ENCODE data around the gene SHB.

Gene SHB

DNA sequence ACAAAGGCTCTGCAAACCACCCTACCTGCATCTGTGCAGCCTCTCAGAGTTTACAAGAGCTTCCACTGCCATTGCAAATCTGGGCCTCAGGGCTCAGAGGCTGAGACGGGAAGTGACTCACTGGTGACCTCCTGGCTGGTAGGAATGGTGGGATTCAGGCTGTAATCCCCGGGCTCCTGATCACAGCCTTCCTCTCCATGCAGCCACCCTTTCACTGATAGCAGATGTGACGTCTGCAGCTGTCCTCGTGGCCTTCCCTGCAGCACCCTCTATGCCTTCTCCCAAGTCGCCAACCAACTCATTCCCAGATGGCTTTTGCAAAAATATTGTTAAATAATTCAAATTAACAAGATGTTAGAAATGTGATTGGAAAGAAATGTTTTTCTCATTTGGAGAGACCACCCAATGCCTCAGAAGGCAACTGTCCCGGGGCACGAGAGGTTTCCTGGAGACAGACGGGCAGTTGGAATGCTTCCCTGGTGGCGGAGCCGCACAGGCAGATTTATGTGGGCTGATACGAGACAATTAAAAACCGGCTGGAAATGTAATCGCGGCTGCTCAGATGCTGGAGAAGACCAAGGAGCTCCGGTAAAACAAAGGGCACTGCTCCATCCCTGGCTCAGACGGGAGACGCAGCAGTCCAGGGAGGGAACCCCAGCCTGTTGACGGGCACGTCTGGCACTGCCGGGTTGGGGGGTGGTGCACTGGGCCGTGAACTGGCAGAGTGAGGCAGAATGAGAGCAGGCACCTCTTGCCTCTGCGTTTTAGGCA, 130.7 kb downstream of the SHB start:
- no peaks in the 10 kb centered on the region for H3K4me1 Mint-ChIP-seq
- H3K4me3 Mint-ChIP-seq = no peak overlapping the region
- ATAC-seq = no peak
- no peak overlapping the region for H3K27ac Mint-ChIP-seq
- H3K9me3 Mint-ChIP-seq = no peaks in the 10 kb centered on the region
- H3K27me3 Mint-ChIP-seq = peaks cover 7% of the 10 kb centered on the region
- H3K36me3 Mint-ChIP-seq = no peaks in the 10 kb centered on the region

DNA sequence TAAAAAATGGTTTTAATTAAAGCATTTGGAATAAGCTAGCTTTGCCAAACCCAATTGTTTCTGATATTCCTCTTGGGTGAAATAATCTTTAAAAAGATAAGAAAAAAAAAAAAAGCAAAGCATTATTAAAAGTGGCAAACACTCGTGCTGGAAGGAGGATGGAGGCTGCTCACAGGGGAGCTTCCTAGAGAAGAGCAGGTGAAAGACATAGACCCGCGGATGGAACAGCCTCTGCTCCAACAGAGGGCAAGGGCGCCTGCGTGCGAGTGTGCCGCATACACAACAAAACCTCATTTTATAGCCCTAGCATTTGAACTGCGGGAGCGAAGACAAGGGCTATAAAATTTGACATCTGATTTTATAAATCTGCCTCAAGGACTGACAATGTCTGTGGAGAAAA, 131.7 kb downstream of the SHB start:
- no peak for ATAC-seq
- Mint-ChIP-seq H3K4me3 (no peak overlapping the region), H3K36me3 (no peaks in the 10 kb centered on the region)

GRCh38 chr9:37936965-37937364, 132.1 kb downstream of the SHB start:
- H3K27ac Mint-ChIP-seq = no peak overlapping the region
- no peak for ATAC-seq
- H3K27me3 Mint-ChIP-seq = no peaks in the 10 kb centered on the region
- H3K36me3 Mint-ChIP-seq = no peaks in the 10 kb centered on the region
- H3K9me3 Mint-ChIP-seq = no peaks in the 10 kb centered on the region
- no peak overlapping the region for H3K4me3 Mint-ChIP-seq
- H3K4me1 Mint-ChIP-seq = no peaks in the 10 kb centered on the region

More for the DNA sequence above, 131.7 kb downstream of the SHB start:
- no peaks in the 10 kb centered on the region for H3K9me3 Mint-ChIP-seq
- H3K4me1 Mint-ChIP-seq = no peaks in the 10 kb centered on the region
- no peak overlapping the region for H3K27ac Mint-ChIP-seq
- no peaks in the 10 kb centered on the region for H3K27me3 Mint-ChIP-seq

DNA sequence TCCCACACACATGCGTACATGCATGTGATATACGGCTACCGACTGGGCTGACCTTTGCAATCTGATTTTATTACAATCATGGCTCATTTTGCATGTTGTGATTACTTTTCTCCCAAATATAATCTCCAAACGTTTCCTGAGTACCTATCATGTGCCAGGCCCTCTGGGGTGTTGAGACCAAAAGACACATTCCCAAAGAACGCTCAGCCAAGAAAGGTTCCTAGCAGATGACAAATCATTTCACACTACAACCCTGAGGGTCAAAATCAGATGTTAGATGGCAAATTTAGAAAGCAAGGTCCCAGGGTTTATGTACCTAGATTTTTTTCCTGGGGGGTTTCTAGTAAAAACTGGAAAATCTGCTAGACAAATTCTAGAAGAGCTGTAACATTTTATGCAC, 132.7 kb downstream of the SHB start:
- Mint-ChIP-seq H3K4me1 (no peaks in the 10 kb centered on the region), H3K9me3 (no peaks in the 10 kb centered on the region), H3K4me3 (no peak overlapping the region), H3K27me3 (no peaks in the 10 kb centered on the region), H3K27ac (no peak overlapping the region), H3K36me3 (no peaks in the 10 kb centered on the region)
- ATAC-seq = no peak

DNA sequence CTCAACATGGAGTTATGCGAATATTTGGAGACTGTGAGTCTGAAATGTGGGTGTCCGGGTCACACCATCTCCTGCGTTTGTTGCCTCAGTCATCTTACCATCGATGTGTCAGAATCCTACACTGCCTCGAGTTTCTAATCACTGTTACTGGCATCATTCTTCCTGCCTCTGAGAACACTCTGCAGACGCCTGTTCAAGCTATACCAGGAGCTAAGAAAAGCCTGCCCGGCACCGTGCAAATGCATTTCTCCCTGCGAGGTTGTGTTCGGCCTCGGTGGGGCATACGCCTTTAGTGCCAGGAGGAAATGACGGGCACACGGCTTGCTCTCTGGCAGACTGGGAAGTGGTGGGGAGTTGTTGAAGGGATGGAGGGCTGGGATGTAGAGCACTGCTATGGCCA, 133.9 kb downstream of the SHB start:
- H3K9me3 Mint-ChIP-seq = no peaks in the 10 kb centered on the region
- no peaks in the 10 kb centered on the region for H3K4me1 Mint-ChIP-seq

DNA sequence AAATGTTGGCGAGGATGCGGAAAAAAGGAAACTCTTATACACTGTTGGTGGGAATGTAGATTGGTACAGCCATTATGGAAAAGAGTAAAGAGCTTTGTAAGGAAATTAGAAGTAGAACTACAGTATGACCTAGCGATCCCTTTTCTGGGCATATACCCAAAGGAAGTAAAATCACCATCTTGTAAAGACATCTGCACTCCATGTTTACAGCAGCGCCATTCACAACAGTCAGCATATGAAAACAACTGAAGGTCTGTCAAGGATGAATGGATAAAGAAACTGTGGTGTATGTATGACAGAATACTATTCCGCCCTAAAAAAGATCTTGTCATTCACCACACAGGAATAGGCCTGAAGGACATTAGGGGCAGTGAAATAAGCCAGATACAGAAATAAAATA, 137.4 kb downstream of the SHB start:
- H3K36me3 Mint-ChIP-seq = no peaks in the 10 kb centered on the region
- no peaks in the 10 kb centered on the region for H3K4me1 Mint-ChIP-seq
- ATAC-seq = no peak
- no peak overlapping the region for H3K4me3 Mint-ChIP-seq
- H3K27me3 Mint-ChIP-seq = peaks cover 10% of the 10 kb centered on the region
- H3K27ac Mint-ChIP-seq = no peak overlapping the region
- H3K9me3 Mint-ChIP-seq = no peaks in the 10 kb centered on the region

More for the DNA sequence above, 133.9 kb downstream of the SHB start:
- Mint-ChIP-seq H3K27ac (no peak overlapping the region), H3K4me3 (no peak overlapping the region), H3K27me3 (no peaks in the 10 kb centered on the region), H3K36me3 (no peaks in the 10 kb centered on the region)
- no peak for ATAC-seq

- no peaks in the 10 kb centered on the region for H3K4me1 Mint-ChIP-seq
- no peak overlapping the region for H3K27ac Mint-ChIP-seq
- no peaks in the 10 kb centered on the region for H3K9me3 Mint-ChIP-seq
- H3K36me3 Mint-ChIP-seq = no peaks in the 10 kb centered on the region
- ATAC-seq = no peak
- H3K4me3 Mint-ChIP-seq = no peak overlapping the region
- peaks cover 23% of the 10 kb centered on the region for H3K27me3 Mint-ChIP-seq
These were observed 139.6 kb downstream of the SHB start for GRCh38 chr9:37929441-37929895.

- Mint-ChIP-seq H3K27ac (no peak overlapping the region), H3K36me3 (no peaks in the 10 kb centered on the region), H3K4me1 (no peaks in the 10 kb centered on the region), H3K9me3 (no peaks in the 10 kb centered on the region), H3K27me3 (peaks cover 23% of the 10 kb centered on the region), H3K4me3 (no peak overlapping the region)
- no peak for ATAC-seq
These were observed 140.2 kb downstream of the SHB start for GRCh38 chr9:37928552-37929430.

DNA sequence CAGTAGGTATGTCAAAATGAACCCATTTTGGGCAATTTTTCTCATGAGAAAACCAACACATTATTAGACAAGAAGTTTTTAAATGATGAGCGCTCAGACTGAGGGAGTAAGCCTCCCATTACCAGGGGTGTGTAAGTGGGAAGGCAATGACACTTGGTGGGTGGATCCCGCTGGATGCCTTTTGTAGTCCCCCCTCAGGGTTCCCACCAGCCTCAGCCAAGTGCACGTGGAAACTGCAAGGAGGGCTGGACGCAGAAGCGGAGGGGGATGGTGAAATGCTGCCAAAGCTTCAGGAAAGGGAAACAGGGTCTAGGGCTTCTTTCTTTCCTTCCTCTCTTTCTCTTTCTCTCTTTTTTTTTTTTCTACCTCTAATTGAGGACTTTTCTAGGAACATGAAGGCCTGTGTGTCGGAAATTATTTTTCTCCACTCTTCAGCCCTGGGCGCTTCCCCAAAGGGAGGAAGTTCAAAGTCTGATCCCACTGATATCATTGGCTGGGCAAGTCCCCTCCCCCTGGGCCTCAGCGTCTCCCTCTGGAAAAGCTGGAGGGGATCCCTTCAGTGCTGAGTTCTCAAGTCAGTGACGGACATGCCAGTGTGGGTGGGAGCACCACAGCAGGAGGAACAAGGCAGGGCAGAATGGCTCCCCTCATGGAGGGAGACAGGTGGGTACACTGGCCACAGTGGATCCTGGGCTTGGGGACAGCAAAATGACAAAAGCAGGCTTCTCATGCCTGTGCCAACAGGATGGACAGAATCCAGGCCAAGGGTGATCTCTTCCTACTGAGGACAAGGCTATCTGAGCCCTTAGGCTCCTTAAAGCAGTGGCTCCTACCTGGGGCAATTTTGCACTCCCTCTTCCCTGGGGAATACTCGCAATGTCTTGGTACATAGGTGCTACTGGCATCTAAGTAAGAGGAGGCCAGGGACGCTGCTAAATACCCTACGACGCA, 141.2 kb downstream of the SHB start:
- Mint-ChIP-seq H3K36me3 (no peaks in the 10 kb centered on the region), H3K27me3 (peaks cover 23% of the 10 kb centered on the region), H3K27ac (no peak overlapping the region), H3K4me1 (no peaks in the 10 kb centered on the region), H3K9me3 (no peaks in the 10 kb centered on the region), H3K4me3 (no peak overlapping the region)
- no peak for ATAC-seq

- no peaks in the 10 kb centered on the region for H3K4me1 Mint-ChIP-seq
- H3K36me3 Mint-ChIP-seq = no peaks in the 10 kb centered on the region
- H3K4me3 Mint-ChIP-seq = no peak overlapping the region
- peaks cover 23% of the 10 kb centered on the region for H3K27me3 Mint-ChIP-seq
- no peaks in the 10 kb centered on the region for H3K9me3 Mint-ChIP-seq
- ATAC-seq = no peak
- H3K27ac Mint-ChIP-seq = no peak overlapping the region
These were observed 141.9 kb downstream of the SHB start for GRCh38 chr9:37927132-37927531.

DNA sequence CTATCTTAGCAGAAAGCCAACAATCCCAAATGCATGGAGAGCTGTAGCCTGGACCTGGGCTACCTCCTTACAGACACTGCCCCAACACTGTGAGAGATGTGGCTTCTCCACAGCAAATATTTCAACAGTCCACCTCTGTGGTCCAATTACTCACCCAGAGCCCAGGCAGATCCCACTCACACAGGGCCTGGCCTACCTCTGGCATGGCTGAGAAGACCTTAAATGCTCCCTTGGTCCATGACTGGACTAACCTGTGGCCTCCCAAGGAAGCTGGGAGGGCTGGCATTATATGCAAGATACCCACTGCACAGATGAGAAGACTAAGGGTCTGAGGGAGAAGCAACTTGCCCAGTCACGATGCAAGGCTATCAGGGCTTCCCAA, 142.3 kb downstream of the SHB start:
- H3K9me3 Mint-ChIP-seq = no peaks in the 10 kb centered on the region
- H3K27ac Mint-ChIP-seq = no peak overlapping the region
- no peaks in the 10 kb centered on the region for H3K4me1 Mint-ChIP-seq
- H3K27me3 Mint-ChIP-seq = peaks cover 23% of the 10 kb centered on the region
- no peak for ATAC-seq
- no peaks in the 10 kb centered on the region for H3K36me3 Mint-ChIP-seq
- no peak overlapping the region for H3K4me3 Mint-ChIP-seq

GRCh38 chr9:37925786-37926736, 143.0 kb downstream of the SHB start:
- Mint-ChIP-seq H3K36me3 (no peaks in the 10 kb centered on the region), H3K4me1 (no peaks in the 10 kb centered on the region), H3K9me3 (no peaks in the 10 kb centered on the region), H3K27ac (no peak overlapping the region), H3K27me3 (peaks cover 23% of the 10 kb centered on the region), H3K4me3 (no peak overlapping the region)
- no peak for ATAC-seq

GRCh38 chr9:37925006-37925405, 144.0 kb downstream of the SHB start:
- no peak overlapping the region for H3K27ac Mint-ChIP-seq
- H3K4me1 Mint-ChIP-seq = no peaks in the 10 kb centered on the region
- H3K9me3 Mint-ChIP-seq = no peaks in the 10 kb centered on the region
- no peaks in the 10 kb centered on the region for H3K36me3 Mint-ChIP-seq
- ATAC-seq = no peak
- H3K4me3 Mint-ChIP-seq = no peak overlapping the region
- H3K27me3 Mint-ChIP-seq = peaks cover 23% of the 10 kb centered on the region

DNA sequence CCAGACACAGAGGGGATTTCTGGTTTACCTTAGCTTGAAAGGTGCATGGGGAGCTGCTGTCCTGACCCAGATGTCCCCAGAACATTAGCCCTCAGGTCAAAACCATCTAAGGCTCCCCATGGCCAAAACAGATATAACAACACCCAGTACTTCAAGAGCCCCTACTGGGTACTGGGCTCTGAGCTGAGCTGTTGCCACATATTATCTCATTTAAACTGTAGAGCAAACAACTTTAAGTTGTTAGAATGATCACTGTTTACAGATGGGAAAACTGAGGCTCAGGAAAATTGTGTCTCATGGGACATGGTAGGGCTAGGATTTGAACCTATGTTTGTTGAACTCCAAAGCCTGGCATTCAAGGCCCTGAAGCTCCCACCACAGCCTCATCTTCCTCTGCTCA, 144.5 kb downstream of the SHB start:
- no peaks in the 10 kb centered on the region for H3K4me1 Mint-ChIP-seq
- no peak overlapping the region for H3K4me3 Mint-ChIP-seq
- no peak for ATAC-seq
- H3K36me3 Mint-ChIP-seq = no peaks in the 10 kb centered on the region
- peaks cover 23% of the 10 kb centered on the region for H3K27me3 Mint-ChIP-seq
- H3K27ac Mint-ChIP-seq = no peak overlapping the region
- no peaks in the 10 kb centered on the region for H3K9me3 Mint-ChIP-seq

Measured in stimulated activated memory B cell treated with anti-CD40 and anti-IgM and Interleukin-4, amounts not matched to agents 10 μg/mL and 1 μg/mL and 100 μg/mL, for 72 hours (primary cell).